GM21528 (cell line): ENCODE measurements around the gene ANKRD28.
A peak's percentile ranks its signal among the peaks of the same experiment; 100 is the strongest.
"Not testable (repeated sequence)": the region's sequence is repeated elsewhere in the genome, so short reads cannot be mapped to it uniquely, and the experiment has no call there.

ENCODE experiments used
- ATAC-seq: cut with Tn5 transposase; IDR thresholded peaks from one replicate; pipeline ENCODE4 v1.9.1; 2021; ENCODE audit warnings: mild to moderate bottlenecking, moderate library complexity; ENCODE audit not compliant: unreplicated experiment, low FRiP score

ANKRD28 gene

DNA sequence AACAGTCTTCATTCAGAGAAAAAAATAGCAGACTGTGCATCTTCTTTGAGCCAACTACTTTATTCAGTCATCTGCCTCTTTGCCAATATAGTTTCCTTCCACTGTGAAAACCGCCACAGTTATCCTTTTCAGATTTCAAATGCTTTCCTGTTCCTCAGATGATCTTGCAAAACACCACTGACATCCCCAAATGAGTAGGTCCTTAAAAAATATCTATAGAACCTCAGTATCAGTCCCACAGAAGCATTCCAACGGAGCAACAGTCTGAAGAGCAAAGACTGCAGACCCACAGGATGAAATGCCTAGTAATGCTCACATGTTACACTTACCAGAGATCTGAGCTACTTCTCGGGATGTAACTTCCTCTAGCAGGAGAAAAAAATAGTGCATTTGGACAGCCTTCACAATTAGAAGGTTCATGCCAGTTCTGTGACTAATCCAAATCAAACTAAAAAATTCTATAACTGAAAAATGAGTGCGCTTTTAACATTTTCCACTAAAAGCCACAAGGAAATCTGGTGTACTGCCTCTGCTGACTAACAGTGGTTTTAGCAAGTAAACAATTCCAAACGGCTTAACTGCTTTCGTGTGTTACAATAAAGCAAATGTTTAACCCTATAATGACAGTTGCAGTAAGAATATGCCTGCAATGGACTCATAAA is at the start of gene ANKRD28:
Gene ANKRD28 (minus strand): TSS at position 338 of the 662 bp plus-strand sequence. CDS start 1,458 bp downstream, outside the sequence.
- peak; percentile 38 for ATAC-seq

DNA sequence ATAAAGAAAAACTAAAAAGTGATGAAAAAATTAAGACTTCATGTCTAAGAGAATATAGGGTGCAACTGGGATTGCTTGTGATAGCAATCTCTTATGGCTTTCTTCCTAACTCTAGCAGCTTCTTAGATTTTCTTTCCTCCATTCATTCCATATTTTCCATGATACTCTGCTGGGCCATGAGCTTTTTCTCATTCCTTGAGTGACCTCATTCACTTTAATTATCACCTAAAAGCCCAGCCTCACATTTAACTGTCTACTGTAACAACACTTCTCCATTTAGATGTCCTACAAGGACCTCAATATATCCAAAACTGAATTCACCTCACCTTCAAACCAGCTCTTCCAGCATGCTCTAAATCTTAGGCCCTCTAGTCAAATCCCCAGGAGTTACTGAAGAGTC is 49.5 kb upstream of the ANKRD28 start:
- ATAC-seq: no peak

DNA sequence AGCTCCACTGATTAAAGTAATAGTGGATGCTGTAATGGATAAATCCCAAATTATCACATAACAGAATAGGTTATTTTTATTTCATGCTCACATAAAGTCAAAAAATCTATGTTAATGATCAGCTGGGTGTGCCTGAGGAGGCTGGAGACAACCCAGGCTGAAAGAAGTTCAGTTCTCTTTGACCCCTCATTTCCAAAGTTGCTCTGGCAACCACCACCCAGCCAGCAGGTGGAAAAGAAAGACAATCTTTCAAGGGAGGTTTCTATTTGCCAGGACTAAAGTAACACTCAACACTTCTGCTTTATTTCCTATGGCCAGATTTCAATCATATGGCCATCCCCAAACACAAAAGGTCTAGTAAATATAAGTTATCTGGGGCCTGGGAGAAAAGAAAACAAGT is 48.8 kb upstream of the ANKRD28 start:
- ATAC-seq: no peak

DNA sequence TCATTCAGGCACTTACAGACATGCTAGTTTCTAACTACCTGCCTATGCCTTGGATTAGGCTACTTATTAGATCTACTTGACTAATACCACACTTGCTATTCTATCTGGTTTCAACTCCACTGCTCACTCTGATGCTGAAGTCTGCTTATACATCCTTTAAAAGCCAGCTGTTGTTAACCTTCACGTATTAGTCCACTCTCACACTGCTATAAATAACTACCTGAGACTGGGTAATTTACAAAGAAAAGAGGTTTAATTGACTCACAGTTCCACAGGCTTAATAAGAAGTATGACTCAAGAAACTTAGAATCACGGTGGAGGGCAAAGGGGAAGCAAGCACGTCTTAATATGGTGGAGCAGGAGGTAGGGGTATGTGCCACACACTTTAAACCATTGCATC is 47.7 kb upstream of the ANKRD28 start:
- ATAC-seq: no peak

DNA sequence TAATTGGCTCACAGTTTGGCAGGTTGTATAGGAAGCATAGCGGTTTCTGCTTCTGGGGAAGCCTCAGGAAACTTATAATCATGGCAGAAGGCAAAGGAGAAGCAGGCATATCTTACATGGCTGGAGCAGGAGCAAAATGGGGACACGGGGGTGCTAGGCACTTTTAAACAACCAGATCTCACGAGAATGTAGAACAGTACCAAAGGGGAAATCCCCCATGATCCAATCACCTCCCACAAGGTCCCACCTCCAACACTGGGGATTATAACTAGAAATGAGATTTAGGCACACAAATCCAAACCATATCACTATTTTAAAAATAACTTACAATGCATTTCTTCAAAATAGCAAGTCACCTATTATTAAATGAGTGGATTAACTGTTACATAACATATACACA is 47.1 kb upstream of the ANKRD28 start:
- ATAC-seq: no peak

DNA sequence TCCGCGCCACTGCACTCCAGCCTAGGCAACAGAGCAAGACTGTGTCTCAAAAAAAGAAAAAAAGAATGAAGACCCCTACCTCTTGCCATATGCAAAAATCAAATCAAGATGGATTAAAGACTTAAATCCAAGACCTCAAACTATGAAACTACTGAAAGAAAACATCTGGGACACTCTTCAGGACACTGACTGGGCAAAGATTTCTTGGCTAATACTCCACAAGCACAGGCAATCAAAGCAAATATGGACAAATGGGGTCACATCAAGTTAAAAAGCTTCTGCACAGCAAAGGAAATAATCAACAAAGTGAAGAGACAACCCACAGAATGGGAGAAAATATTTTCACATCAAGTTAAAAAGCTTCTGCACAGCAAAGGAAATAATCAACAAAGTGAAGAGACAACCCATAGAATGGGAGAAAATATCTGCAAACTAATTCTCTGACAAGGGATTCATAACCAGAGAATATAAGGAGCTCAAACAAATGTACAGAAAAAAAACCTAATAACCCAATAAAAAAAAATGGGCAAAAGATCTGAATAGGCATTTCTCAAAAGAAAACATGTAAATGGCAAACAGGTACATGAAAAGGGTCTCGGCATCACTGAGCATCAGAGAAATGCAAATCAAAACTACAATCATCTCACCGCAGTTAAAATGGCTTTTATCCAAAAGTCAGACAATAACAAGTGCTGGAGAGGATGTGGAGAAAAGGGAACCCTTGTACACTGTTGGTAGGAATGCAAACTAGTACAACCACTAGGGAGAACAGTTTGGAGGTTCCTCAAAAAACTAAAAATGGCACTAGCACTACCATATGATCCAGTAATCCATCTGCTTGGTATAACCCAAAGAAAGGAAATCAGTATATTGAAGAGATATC is 43.6 kb upstream of the ANKRD28 start:
- not testable (repeated sequence) for ATAC-seq

DNA sequence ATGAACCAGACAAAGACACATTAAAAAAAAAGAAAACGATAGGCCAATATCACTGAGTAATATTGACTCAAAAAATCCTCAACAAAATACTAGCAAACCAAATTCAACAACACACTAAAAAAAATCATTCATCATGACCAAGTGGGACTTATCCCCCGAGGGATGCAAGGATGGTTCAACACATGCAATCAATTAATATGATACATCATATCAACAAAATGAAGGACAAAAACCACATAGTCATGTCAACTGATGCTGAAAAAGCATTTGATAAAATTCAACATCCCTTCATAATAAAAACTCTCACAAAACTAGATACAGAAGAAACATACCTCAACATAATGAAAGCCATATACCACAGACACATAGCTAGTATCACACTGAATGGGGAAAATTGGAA is 41.8 kb upstream of the ANKRD28 start:
- ATAC-seq: no peak

DNA sequence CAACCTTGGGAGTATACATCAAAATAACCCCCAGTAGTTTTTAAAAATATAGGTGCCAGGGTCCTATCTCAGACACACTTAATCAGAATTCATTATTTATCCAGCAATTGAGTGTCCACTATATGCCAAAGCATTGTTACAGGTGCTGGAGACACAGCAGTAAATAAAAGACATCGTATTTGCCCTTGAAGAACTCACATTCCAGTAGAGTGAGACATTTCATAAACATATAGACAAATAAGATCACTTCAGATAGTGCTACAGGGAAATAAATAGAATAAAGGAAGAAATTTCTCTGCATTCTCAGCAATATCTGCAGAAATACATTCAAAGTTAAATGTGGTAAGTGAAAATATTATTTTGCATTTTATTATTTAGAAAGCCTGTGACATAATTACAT is 34.1 kb upstream of the ANKRD28 start:
- no peak for ATAC-seq

DNA sequence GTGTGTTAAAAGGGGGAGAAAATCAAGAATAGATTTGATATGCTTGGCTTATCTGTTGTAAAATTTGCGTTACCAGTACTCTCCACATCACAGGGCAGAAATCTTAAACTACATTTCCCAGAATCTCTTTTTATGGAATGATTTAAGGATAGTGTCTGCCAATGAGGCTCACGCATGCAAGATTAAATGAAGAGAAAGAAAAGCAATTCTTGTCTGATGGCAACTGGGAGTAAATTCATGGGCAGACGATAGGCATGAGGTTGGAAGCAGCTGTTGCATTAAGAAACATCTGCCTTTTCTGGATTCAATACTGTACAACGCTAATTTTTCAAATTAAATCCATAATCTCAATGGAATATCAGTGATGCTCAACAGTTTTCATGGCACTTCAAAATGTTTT is 27.2 kb upstream of the ANKRD28 start:
- ATAC-seq: no peak

DNA sequence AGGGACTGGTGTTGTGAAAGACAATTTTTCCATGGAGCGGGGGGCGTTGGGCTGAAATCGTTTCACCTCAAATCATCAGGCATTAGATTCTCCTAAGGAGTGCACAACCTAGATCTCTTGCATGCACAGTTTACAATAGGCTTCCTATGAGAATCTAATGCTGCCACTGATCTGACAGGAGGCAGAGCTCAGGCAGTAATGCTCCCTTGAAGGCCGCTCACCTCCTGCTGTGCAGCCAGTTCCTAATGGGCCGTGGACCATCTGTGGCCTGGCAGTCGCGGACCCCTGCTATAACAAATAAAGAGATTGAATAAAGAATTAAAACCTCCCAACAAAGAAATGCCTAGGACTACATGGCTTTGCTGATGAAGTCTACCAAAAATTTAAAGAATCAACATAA is 25.3 kb upstream of the ANKRD28 start:
- no peak for ATAC-seq

DNA sequence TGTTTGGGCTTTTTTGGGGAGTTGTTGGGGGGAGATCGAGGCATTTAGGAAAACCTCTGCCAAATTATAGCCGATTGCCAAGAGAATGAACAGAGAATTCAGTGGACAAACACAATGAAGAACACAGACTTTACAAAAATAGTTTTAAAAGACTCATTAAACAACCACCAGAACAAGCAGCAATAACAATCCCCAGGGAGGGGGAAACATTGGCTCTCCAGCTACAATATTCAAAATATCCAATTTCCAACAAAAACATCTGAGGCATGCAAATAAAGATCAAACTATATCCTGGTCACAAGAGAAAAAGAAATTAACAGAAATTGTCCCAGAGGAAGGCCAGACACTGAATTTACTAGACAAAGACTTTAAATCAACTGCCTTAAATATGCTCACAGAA is 24.5 kb upstream of the ANKRD28 start:
- ATAC-seq: no peak

DNA sequence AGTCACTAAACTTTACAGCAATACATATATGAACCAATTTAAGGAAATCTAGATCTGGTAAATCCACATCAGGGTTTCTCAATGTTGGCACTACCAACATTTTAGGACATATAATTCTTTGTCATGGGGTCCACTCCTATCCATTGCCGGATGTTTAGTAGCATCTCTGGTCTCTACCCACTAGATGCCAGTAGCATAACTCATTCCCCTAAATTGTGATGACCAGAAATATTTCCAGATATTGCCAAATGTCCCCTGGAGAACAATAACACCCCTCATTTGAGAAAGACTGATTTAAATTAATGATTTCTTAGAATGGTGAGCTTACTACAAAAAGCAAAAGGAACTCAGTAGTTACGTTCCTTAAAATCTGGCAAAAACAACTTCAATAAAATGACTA is 23.1 kb upstream of the ANKRD28 start:
- no peak for ATAC-seq

DNA sequence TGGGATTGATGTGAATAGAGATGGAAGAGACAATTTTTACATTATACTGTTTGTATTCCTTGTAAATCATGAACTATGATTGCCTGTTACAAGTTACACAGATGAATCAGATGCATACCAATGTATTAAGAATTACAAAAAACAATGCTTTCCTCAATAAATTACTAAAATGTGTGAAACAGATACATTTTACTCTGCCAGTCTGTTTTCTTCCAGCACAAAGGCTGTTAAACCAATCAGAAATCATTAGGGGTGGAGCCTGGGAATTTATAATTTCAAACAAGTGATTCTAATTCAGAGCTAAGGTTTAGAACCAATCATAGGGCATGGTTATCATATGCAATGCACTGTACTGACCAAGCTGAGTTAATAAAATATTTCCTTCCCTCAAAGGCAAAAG is 21.8 kb upstream of the ANKRD28 start:
- ATAC-seq: no peak

DNA sequence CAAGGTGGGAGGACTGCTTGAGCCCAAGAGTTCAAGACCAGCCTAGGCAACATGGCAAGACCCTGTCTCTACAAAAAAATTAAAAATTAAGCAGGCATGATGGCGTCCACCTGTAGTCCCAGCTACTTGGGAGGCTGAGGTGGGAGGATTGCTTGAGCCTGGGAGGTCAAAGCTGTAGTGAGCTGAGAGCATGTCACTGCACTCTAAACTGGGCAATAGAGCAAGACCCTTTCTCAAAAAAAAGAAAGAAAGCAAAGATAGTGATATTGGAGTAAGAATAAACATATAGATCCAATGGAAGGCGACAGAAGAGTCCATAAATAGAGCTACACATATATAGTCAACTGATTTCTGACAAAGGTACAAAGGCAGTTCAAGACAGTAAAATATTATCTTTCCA is 21.3 kb upstream of the ANKRD28 start:
- ATAC-seq: no peak

DNA sequence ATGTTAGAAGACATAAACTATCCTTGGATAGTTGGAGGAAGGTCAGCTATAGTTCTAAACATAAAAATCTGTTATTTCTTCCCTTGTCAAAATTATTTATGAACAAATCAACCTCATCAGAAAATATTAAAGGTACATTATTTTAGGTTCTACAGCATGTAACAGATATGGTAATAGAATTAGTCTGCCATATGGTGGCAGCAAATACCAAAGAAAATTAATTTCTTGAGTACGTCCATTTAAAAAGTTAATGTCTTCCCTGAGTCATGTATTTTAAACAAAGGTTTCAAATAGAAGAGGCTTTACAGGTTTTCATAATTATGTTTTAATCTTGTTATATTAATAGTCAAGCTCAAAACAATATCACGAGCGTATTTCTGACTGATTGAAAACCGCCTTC is 17.9 kb upstream of the ANKRD28 start:
- ATAC-seq: no peak

DNA sequence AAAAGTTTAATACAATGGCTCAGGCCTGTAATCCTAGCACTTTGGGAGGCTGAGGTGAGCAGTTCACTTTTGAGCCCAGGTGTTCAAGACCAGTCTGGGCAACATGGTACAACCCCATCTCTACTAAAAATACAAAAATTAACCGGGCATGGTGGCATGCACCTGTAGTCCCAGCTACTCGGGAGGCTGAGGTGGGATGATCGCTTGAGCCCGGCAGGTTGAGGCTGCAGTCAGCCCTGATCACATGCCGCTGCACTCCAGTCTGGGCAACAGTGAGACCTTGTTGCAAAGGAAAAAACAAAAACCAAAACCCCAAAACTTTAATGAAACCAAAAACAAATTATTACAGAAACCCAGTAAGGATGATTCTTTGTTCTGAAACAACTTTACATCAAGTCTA is 15.3 kb upstream of the ANKRD28 start:
- ATAC-seq: not testable (repeated sequence)

DNA sequence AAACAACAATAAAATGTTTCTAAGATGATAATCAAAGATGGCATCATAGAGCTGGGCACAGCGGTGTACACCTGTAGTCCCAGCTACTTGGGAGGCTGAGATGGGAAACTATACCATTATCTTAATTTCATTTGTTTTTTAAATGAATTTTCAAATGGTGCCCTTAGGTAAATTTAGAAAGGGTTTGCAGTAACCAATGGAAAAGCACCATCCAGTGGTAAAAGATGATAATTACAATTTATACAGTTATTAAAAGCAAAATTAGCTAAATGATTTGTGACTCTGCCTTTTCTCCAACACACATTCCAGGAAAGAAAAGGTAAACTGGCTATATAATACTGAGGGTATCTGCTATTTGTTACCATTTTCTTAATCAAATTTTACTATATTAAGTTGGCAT is 14.4 kb upstream of the ANKRD28 start:
- ATAC-seq: no peak

DNA sequence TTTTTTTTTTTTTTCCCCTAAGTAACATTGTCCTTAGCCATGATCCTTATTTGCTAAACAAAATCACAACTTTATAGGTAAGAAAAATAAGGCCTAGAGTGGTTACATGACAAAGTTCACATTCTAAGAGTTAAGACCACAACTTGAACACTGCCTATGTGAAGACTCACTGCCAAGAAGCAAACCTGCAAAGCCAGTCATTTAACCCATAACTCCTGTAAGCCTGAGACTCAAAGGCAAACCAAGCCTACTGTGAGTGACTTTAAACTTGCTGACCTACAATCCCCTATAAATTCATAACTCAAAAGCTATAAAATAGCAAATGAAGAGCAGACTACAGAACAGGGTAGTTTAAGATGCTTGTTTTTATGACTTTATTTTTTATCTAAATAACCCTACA is 12.9 kb upstream of the ANKRD28 start:
- ATAC-seq: no peak

DNA sequence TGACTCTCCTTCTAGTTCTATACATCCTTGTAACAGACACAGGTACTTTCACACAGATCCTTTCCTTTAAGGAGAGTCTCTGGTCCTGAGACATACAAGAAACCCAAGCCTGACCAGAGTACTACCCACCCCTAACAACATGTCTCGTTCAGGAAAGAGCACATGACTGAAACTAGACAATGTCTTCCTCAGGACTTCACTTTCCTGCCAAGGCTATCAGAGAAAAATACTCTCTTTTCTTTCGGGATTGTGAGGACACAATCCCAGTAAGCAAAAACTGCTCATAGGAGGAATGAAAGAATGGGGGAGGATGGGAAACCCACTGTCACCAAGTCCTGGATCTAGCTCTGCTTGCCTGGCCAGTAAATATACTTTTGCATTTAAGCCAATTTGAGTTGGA is 11.5 kb upstream of the ANKRD28 start:
- no peak for ATAC-seq

DNA sequence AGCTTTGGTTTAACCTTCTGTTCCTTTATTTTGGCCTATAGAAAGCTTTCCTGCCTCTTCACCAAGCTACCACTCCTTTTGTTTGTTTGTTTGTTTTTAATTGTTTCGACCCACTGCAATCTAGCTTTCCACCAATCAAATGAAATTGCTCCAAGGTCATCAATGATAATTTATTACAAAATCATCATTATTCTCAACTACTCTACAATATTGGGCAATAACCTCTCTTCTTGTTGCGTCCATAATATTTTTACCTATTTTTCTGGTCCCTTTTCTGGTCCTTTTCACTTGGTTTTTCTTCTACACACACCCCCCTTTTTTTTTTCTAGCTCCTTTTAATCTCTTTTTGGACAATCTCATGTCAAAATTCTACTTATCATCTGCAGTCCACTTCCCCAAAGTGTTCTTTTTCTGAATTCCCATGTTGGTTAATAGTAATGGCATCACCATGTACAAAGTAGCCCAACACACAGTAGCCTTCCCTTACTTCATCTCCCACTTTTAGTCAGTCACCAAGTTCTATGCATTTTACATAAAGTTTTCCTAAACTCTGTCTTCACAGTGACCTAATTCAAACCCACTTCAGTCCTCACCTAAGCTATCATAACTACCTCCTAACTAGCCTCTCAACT is 11.0 kb upstream of the ANKRD28 start:
- no peak for ATAC-seq

DNA sequence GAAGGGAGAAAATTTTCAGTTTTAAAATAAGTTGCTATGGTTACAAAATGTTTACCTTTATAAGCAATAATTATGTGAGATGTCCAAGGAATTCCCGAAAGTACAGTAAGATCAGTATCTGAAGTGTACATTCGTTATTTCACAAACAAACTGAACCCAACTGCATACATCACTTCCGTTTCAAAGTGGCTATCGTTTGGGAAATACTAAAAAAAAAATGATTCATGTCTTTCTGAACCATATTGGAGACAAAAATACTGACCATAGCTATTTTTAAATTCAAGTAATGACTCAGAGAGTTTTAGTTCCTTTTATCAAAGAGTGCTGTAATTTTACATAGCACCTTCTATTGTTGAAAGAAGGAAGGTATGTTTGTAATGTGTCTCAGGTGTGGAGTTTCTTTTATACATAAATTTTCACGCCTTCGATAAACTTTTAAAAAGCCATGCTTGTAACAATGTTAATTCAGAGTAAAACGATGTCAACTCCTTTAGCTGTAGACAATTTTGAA is 8.0 kb upstream of the ANKRD28 start:
- peak; percentile 73 for ATAC-seq
